SK-N-MC (cell line): ENCODE results near the gene TRAPPC2L.

Source experiments
- EZH2 ChIP-seq: fragments of 200-600 bp; sonication (generic); IDR thresholded peaks from one replicate; pipeline ENCODE4 v1.6.1; 2017; ENCODE audit warnings: antibody characterized with exemption
- FOXP2 ChIP-seq: optimal IDR thresholded peaks from 2 replicates; pipeline ENCODE3; 2011; ENCODE audit warnings: mild to moderate bottlenecking, moderate library complexity; ENCODE audit not compliant: insufficient read depth; ENCODE audit errors: extremely low read length, control extremely low read depth
- POLR2AphosphoS5 ChIP-seq: IDR thresholded peaks from 2 replicates; pipeline ENCODE4 v1.6.1; 2012; ENCODE audit warnings: mild to moderate bottlenecking, low read depth, low read length, borderline replicate concordance

DNA sequence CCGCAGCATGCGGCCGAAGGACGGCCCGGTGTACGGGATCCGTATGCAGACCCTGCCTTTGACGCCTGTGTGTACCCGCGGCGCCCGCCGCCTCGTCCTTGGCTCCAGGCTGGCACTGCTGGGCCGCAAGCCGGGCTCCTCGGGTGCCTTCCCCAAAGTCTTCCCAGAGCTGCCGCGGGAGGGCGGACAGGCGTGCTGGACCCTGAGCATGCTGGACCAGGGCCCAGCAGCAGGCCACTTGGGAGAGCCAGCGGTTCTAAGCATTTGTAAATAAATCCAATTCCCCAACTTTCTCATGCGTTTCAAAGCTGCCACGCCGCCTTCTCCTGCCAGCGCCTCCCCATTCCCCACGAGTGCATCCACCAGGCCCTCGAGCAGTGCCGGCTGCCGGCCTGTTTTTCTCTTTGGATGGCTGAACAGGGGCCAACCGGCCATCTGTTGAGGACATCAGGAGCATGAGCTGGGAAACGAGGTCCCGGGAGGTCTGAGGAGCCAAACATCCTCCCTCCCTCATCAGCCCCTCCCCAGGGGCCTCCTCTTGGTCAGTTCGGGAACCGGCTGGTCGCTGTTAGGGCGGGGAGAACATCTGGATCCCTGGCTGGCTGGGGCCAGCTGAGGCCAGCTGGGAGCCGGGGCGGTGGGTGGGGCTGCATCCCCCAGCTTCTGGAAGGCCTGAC lies 30.1 kb downstream of the TRAPPC2L start:
- TF ChIP-seq FOXP2 (no peak), EZH2 (no peak), POLR2AphosphoS5 (no peak)
